Endothelial cell of hepatic sinusoid (primary cell): ENCODE data around the gene WBP2.

Experiments
- in situ Hi-C: cut with HindIII; loops from 2 replicates; pipeline ENCODE4 v1.10.0; 2017; ENCODE audit warnings: low sequenced_read_pairs

WBP2 gene

DNA sequence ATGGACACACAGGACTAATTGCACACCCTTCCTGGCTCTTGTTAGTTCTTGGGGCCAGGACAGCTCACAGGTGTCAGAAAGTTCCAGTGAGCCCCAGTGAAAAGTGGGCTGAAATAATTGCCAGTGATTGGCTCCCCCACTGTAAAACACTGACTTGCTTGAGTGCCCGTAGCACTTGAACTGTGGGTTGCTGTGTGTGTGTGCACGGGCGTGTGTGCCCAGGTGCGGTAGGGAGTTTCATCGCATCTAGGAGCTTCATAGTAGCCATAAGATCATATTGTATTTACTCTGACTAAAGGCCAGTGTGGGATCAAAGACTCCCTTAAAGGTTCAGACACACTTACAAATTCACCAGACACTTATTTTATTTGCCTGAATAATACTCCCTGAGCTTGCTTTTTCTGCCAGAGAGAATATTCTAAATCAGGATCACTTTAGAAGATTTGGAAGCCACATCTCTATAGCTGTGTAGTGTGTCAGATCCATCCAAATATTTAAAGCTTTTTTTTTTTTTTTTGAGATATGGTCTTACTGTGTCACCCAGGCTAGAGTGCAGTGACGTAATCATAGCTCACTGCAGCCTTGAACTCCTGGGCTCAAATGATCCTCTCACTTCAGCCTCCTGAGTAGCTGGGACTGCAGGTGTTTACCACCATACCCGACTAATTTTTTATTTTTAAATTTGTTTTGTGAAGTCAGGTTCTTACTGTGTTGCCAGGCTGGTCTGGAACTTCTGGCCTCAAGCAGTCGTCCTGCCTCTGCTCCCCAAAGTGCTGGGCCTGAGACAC, 59.1 kb downstream of the WBP2 start:
- in situ Hi-C loops, result no loop called here
